ENCODE measurements around the gene TFDP1.

The TFDP1 gene

DNA sequence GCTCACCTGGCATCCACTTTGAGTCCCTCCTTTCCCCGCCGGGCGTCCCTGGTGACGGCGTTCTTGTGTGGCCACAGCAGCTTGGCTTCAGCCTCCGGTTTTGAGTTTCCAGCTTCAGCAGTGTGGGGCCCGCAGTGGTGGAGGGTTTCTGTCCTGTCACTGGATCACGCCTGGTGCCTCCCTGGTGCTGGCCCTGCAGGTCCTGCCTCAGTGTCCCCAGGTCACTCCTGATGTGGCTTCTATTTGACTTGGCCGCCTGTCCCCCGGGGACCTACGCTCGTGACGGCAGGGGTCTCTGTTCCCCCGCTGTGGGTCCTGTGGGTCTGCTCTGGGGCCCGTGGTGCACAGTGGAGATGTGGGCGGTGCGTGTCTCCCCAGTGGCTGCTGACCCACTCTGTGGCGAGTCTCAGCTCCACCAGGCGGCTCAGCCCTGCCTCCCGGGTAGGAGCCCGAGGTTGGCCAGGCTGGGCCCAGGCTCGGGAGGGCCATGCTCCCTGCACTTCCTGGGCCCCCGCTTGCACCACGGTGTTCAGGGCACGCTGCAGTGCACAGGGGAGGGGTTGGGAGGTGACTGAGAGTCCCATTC, 71.5 kb downstream of the TFDP1 start:
- DNase-seq (ENCODE audit: low spot score): no peak
- in situ Hi-C loops (cut with MboI; ENCODE audit: low sequenced_read_pairs, unreplicated experiment): no loop called here
- TF ChIP-seq CTCF (IDR thresholded peaks at IDR 0.05; ENCODE audit: borderline replicate concordance, control extremely low read depth, extremely low read depth, insufficient read depth, missing control alignments): no peak

GRCh38 chr13:113656831-113657671, 72.5 kb downstream of the TFDP1 start:
- no peak for TF ChIP-seq CTCF (IDR thresholded peaks at IDR 0.05; ENCODE audit: borderline replicate concordance, control extremely low read depth, extremely low read depth, insufficient read depth, missing control alignments)
- no peak for DNase-seq (ENCODE audit: low spot score)
- in situ Hi-C loops (cut with MboI; ENCODE audit: low sequenced_read_pairs, unreplicated experiment): no loop called here

GRCh38 chr13:113657851-113658741, 73.5 kb downstream of the TFDP1 start, which contains the start of gene ATP4B:
Gene ATP4B (minus strand): TSS chr13:113658198. CDS start chr13:113658144, 54 bp downstream.
- DNase-seq (ENCODE audit: low spot score): no peak
- in situ Hi-C loops (cut with MboI; ENCODE audit: low sequenced_read_pairs, unreplicated experiment): no loop called here

GRCh38 chr13:113658836-113659235, 74.3 kb downstream of the TFDP1 start:
- no peak for DNase-seq (ENCODE audit: low spot score)
- in situ Hi-C loops (cut with MboI; ENCODE audit: low sequenced_read_pairs, unreplicated experiment): no loop called here
- no peak for TF ChIP-seq CTCF (IDR thresholded peaks at IDR 0.05; ENCODE audit: borderline replicate concordance, control extremely low read depth, extremely low read depth, insufficient read depth, missing control alignments)

More at GRCh38 chr13:113657851-113658741, 73.5 kb downstream of the TFDP1 start, which contains the start of gene ATP4B:
- no peak for TF ChIP-seq CTCF (IDR thresholded peaks at IDR 0.05; ENCODE audit: borderline replicate concordance, control extremely low read depth, extremely low read depth, insufficient read depth, missing control alignments)

- TF ChIP-seq CTCF (IDR thresholded peaks at IDR 0.05; ENCODE audit: borderline replicate concordance, control extremely low read depth, extremely low read depth, insufficient read depth, missing control alignments): no peak
- in situ Hi-C loops (cut with MboI; ENCODE audit: low sequenced_read_pairs, unreplicated experiment): no loop called here
- DNase-seq (ENCODE audit: low spot score): no peak
These were observed 74.8 kb downstream of the TFDP1 start for GRCh38 chr13:113659337-113659736.

- no peak for TF ChIP-seq CTCF (IDR thresholded peaks at IDR 0.05; ENCODE audit: borderline replicate concordance, control extremely low read depth, extremely low read depth, insufficient read depth, missing control alignments)
- no peak for DNase-seq (ENCODE audit: low spot score)
- in situ Hi-C loops (cut with MboI; ENCODE audit: low sequenced_read_pairs, unreplicated experiment): no loop called here
These were observed 75.5 kb downstream of the TFDP1 start for GRCh38 chr13:113660066-113660465.

Data from GM13976 (cell line).